HuH-7.5 (cell line): Measurements from ENCODE around the gene TAGLN2.

ENCODE experiments used
- DNase-seq: peaks from one replicate; pipeline ENCODE4 v3.0.0; 2011; ENCODE audit warnings: low spot score

The TAGLN2 gene

GRCh38 chr1:159949123-159949522, 23.8 kb upstream of the TAGLN2 start:
- DNase-seq: no peak

- no peak for DNase-seq
Measured at GRCh38 chr1:159947942-159948341, 22.6 kb upstream of the TAGLN2 start.

- DNase-seq: no peak
Measured at GRCh38 chr1:159946242-159947187, 21.2 kb upstream of the TAGLN2 start.

- peak; percentile 79 for DNase-seq
Measured at GRCh38 chr1:159945483-159946241, 20.4 kb upstream of the TAGLN2 start, which contains the start of gene IGSF9. TSS of gene IGSF9 (minus strand) at chr1:159945613. CDS start at chr1:159943454, 2,159 bp downstream.

GRCh38 chr1:159944623-159945455, 19.5 kb upstream of the TAGLN2 start:
- no peak for DNase-seq

GRCh38 chr1:159943908-159944622, 18.8 kb upstream of the TAGLN2 start:
- DNase-seq: no peak

GRCh38 chr1:159943278-159943640, 18.0 kb upstream of the TAGLN2 start:
- DNase-seq: no peak

GRCh38 chr1:159942632-159943277, 17.4 kb upstream of the TAGLN2 start:
- no peak for DNase-seq

GRCh38 chr1:159941591-159942560, 16.6 kb upstream of the TAGLN2 start:
- DNase-seq: no peak

- no peak for DNase-seq
Measured at GRCh38 chr1:159941141-159941540, 15.8 kb upstream of the TAGLN2 start.

- no peak for DNase-seq
Measured at GRCh38 chr1:159940006-159940620, 14.8 kb upstream of the TAGLN2 start.

GRCh38 chr1:159939678-159940002, 14.3 kb upstream of the TAGLN2 start:
- DNase-seq: no peak

GRCh38 chr1:159938905-159939677, 13.8 kb upstream of the TAGLN2 start:
- no peak for DNase-seq

GRCh38 chr1:159938211-159938852, 13.0 kb upstream of the TAGLN2 start:
- no peak for DNase-seq

- DNase-seq: no peak
Measured at GRCh38 chr1:159937054-159937750, 11.9 kb upstream of the TAGLN2 start.

- DNase-seq: peak; percentile 80
Measured at GRCh38 chr1:159936273-159936904, 11.1 kb upstream of the TAGLN2 start.

- no peak for DNase-seq
Measured at GRCh38 chr1:159935719-159936272, 10.5 kb upstream of the TAGLN2 start.
